T-helper 2 cell (primary cell): ENCODE measurements around the gene ZNF672.
"Not testable (repeated sequence)": the region's sequence is repeated elsewhere in the genome, so short reads cannot be mapped to it uniquely, and the experiment has no call there.

ENCODE experiments used
- DNase-seq, 5 experiments: peaks; one replicate each; pipeline versions ENCODE4 v3.0.0 to v3.0.0-alpha.2; 2012 to 2022
- total RNA-seq, 2 donors: gene quantifications; one replicate each; lab custom pipeline; 2026; lab: John Stamatoyannopoulos, UW

Gene ZNF672
- total RNA-seq = 24.9 to 34.5 reads per million in 2 donors

DNA sequence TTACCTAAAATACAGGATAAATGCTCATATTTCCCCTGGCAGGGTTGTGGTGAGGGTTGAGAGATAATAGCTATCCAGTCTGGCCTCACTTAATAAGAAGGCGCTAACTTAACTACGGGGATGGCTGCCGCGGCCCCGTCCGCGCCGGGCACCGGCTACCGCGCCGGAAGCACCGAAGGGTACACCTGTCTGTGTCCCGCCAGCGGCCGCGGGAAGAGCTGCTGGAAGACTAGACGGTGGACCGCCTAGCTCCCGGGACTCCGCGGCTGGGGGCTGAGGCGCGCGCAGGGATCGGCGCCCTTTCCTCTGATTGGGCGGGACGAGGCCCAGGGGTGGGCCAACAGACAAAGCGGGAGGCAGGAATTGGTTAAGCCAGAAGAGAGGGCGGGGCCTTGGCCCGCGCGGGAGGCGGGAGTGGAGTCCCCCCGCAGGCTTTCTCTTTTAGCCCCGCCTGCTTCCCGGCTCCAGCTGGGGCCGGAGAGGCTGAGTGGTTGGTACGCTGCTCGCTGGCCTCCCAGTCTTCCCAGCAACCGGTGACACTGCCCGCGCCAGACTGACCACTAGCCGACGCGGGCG is at the start of gene ZNF672:
ZNF672 (plus strand) TSS at position 444 of the 576 bp plus-strand sequence. CDS start 9,051 bp downstream, outside the sequence.
- DNase-seq = peak; percentile 87 to 96 (median 90)

- DNase-seq = no peak
Observed at GRCh38 chr1:248788327-248788726, 49.7 kb upstream of the ZNF672 start.

DNA sequence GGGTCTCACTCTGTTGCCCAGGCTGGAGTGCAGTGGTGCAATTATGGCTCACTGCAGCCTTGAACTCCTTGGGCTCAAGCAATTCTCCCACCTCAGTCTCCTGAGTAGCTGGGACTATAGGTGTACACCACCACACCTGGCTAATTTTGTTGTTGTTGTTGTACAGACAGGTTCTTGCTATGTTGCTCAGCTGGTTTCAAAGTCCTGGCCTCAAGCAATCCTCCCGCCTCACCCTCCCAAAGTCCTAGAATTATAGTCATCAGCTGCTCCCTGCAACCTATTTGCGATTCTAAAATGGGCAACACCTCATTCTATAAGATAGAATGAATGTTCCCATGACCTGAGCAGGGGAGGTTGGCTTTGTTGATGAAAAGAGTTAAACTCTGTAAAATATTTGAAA is 48.7 kb upstream of the ZNF672 start:
- DNase-seq = not testable (repeated sequence)

DNA sequence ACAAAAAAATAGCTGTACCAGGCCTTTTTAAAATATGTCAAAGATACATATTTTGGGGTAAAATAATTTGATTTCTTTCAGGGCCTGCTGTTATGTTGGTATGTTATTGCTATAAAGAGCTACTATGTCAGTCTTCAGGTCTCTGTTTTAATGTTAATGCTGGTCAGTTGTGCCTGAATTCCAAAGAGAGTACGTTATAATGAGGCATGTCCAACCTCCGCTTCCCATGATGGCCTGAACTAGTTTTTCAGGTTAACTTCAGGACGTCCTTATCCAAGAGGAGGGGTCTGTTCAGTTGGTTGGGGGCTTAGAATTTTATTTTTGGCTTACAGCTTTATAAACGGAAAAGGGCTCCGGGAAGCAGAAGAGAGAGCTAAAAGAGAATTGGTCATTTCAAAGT is 47.6 kb upstream of the ZNF672 start:
- no peak for DNase-seq

GRCh38 chr1:248791010-248791409 is 47.0 kb upstream of the ZNF672 start:
- no peak for DNase-seq

DNA sequence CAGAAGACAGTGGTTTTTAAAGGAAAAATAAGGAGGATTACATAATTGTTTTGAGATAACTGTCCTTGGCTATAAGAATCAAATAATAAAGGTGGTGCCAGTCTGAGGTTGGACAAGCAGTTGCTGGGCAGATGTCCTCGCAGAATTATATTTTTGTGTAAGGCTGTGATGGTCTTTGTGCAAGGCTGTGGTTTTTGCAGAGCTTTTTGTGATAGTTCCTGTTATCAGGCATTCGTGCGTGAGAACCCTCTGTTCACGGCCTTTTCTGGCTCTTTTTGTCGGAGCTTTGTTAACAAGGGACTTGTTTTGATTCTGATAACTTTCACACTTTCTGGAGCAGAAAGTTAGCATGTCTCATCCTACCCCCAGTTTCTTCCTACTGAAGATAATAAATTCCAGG is 45.7 kb upstream of the ZNF672 start:
- no peak for DNase-seq

- peak in 1 of 5 experiments; percentile 86 for DNase-seq
Observed at GRCh38 chr1:248793592-248793991, 44.4 kb upstream of the ZNF672 start.

GRCh38 chr1:248794663-248795062 is 43.4 kb upstream of the ZNF672 start:
- DNase-seq = not testable (repeated sequence)

DNA sequence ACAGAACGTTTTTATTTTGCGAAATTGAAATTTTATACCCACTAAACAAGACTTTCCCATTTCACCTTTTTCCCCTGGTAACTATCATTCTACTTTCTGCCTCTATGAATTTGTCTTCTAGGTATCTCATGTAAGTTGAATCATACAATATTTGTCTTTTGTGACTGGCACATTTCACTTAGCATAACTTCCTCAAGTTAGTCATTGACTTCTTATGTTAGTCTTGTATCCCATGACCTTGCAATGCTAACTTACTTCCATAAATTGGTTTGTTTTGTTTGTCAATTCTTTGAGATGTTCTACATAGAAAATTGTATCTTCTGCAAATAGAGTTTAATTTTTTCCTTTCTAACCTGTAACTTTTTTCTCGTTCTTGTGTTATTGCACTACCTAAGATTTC is 39.2 kb upstream of the ZNF672 start:
- DNase-seq = no peak

DNA sequence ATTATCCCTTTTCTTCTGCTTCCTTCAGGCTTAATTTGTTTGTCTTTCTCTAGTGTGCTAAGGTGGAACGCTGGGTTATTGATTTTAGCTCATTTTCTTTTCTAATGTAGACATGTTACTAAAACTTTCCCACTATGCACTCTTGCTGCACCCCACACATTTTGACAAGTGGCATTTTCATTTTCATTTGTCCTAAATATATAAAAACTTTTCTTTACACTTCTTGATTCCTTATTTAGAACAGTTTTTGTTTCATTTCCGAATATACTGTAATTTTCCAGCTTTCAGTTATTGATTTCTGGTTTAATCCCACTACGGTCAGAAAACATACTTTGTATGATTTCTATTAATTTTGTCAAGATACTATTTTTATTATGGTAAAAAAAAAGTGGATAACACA is 37.6 kb upstream of the ZNF672 start:
- no peak for DNase-seq

DNA sequence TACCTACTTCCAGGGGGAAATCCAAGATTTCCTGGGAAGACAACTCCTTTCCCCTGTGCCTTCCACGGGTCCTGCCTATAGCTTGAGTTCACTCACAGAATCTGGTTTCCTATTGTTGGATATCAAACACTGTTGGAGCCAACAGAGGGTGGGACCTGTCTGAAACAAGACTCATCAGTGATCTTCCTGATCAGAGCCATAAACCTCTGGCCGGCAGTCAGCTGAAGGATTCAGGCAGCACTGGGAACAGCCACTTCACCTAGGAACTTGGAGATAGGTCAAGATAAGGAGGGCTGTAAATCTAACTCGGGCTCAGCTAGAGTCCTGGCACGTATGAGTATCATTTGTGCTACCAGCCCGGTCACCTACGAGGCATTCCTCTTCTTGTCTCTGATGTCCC is 35.6 kb upstream of the ZNF672 start:
- DNase-seq = no peak

GRCh38 chr1:248803501-248803900 is 34.5 kb upstream of the ZNF672 start:
- DNase-seq = not testable (repeated sequence)

DNA sequence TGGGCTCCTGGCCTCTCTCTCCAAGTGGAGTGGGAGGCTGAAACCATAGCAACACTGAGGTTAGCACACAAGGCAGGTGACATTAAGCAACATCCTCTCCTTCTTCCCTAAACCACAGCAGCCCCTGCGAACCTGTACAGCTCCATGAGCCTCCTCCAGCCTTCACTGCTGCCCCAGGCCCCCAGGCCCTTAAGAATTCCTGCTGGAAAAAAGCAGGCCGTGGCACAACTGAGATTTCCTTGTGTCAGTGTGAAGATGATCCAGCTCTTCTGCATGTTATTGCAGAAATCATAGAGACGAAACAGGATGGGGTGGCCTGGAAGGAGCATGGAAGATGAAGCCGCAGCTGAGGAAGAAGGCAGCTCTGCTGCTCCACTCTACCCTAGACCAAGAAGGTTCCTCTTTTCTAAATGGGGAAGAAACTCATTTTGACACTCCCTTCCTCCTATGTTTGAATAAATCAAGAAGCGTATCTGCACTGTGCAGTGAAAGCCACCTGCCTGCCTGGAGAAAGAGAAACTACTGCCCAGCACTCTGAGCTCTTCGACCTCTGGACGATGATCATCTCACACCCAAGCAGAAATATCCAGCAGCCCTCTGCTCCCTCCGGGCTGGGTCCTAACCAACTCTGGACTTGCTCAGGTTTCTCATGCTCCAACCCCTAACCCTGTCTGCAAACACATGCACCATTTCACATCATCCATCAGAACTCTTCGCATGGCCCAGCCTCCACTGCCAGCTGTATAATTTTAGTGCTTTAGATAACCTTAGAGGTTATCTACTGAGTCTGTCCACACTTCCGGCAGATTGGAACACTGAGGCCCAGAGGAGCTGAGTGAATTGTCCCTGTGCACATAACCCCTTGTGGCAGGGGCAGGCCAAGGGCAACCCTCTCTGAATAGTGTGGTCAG is 33.0 kb upstream of the ZNF672 start:
- DNase-seq = no peak

GRCh38 chr1:248805876-248806275 is 32.1 kb upstream of the ZNF672 start:
- DNase-seq = no peak

DNA sequence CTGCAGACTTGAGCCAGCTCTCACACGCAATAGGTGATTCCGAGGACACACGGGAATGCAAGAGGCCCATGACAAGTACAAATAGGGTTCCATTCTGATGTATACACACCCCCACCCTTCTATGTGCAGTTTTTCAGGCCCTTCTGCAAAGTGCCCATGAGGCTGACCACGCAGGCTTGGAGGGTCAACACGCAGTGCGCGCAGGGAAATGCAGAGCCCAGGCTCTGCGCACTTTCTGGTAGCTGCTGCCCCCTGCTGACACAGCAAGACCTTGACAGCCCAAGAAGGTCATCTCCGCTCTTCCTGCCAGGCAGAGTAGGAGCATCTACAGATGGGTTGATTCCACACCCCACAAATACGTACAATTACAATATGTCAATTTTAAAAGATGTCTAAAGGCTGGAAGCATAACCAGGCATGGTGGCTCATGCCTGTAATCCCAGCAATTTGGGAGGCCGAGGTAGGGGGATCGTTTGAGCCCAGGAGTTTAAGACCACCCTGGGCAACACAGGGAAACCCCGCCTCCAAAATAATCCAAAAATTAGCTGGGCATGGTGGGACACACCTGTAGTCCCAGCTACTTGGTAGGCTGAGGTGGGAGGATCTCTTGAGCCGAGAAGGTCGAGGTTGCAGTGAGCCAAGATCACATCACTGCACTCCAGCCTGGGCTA is 30.8 kb upstream of the ZNF672 start:
- peak in 4 of 5 experiments; percentile 7 to 60 (median 24) for DNase-seq

GRCh38 chr1:248808876-248809275 is 29.1 kb upstream of the ZNF672 start:
- DNase-seq = no peak

DNA sequence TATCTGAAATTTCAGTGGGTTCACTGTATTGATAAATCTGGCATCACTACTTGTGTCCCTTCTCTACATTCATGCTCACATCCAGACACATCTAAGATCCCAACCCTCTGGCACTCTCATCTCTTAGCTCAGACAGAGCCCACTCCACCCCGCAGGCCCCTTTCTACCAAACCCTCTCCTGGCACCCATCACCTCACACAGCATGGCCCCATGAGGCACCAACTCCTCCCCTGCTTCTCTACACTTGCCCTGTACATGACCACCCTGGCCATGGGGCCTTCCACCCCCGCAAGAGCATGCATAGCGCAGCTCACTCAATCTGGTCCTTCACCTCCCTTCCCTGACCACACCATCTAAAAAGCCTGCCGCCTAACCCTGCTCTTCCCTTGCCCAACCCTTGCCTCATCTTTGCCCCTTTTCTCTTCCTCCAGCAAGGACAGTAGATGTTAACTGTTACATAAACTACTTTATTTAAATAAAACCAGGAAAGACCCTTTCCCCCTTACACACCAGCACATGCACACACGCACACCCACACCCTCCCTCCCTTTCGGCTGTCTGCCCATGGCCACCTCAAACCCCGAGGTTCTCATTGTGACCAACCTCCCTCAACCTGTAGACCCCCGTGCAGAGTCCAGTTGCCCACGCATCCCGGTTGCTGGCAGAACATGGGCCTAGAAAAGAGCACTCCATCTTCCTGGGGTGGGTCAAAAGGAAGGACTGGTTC is 27.9 kb upstream of the ZNF672 start:
- no peak for DNase-seq

- no peak for DNase-seq
Observed at GRCh38 chr1:248810727-248811513, 27.1 kb upstream of the ZNF672 start.

GRCh38 chr1:248811514-248812490 is 26.2 kb upstream of the ZNF672 start:
- peak in 1 of 5 experiments; percentile 15 for DNase-seq

DNA sequence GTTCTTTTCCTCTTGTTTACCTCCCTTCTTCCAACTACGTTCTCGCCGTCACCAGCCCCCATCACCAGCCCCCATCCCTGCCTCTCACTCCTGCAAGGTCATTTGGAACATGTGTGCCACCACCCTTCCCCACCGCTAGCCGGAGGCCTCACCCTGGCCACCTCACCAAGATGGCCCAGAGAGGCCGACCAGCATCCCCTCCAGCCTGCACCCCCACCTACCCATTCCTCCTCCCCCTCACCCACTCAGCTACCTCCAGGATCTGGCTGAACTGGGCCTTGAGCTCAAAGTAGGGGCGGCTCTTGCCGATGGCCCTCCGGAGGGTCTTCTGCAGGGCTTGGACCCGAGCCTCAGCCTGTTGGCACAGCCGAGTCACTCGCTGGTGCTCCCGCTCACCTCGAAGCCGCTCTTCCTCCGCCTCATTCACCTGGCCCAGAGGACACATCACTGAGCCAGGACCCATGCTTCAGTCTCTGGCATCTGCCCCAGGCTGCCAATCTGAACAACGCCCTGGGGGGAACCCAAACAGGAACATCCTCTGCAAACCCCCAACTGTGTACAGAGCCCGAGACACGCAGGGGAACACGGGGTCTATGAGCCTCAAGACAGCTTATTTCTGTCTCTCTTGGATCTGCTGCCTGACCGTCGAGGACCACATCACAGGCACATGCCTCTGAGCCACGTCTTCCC is 25.1 kb upstream of the ZNF672 start:
- no peak for DNase-seq
